ENCODE measurements around the gene KCNG2. TPM values are rescaled to one million over a fixed set of nuclear protein-coding genes. Genes with fewer than 3 reads are reported as not detected.

KCNG2 gene
- total RNA-seq, 4 donors from 2014 or later, result 0.27 TPM; not detected in 3

- no peaks in the 10 kb centered on the region for H3K9me3 ChIP-seq
- H3K4me1 ChIP-seq, result no peaks in the 10 kb centered on the region
- no peak for TF ChIP-seq POLR2AphosphoS5 (IDR thresholded peaks at IDR 0.05)
- no peak for TF ChIP-seq POLR2A (IDR thresholded peaks at IDR 0.05)
- TF ChIP-seq, protein P1, sequence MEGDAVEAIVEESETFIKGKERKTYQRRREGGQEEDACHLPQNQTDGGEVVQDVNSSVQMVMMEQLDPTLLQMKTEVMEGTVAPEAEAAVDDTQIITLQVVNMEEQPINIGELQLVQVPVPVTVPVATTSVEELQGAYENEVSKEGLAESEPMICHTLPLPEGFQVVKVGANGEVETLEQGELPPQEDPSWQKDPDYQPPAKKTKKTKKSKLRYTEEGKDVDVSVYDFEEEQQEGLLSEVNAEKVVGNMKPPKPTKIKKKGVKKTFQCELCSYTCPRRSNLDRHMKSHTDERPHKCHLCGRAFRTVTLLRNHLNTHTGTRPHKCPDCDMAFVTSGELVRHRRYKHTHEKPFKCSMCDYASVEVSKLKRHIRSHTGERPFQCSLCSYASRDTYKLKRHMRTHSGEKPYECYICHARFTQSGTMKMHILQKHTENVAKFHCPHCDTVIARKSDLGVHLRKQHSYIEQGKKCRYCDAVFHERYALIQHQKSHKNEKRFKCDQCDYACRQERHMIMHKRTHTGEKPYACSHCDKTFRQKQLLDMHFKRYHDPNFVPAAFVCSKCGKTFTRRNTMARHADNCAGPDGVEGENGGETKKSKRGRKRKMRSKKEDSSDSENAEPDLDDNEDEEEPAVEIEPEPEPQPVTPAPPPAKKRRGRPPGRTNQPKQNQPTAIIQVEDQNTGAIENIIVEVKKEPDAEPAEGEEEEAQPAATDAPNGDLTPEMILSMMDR (IDR thresholded peaks at IDR 0.05), result no peak
- no peak for TF ChIP-seq EP300 (IDR thresholded peaks at IDR 0.05)
- WGBS, 2 donors (ENCODE audit: low coverage in 1 of 2), result 48% methylated on average over 4 of the region's 33 CpGs; no CpG with 5 or more reads in 1 of the 2 donors
- H3K36me3 ChIP-seq, result no peaks in the 10 kb centered on the region
- H3K27me3 ChIP-seq, result peaks cover 57% of the 10 kb centered on the region
- no peak overlapping the region for H3K27ac ChIP-seq
- no peak overlapping the region for H3K4me3 ChIP-seq
- no peak for ATAC-seq
Observed at GRCh38 chr18:79871481-79872091, 73.8 kb downstream of the KCNG2 start.

- no peak for ATAC-seq
- WGBS, 2 donors (ENCODE audit: low coverage in 1 of 2), result 28 to 61% methylated on average over 11 to 19 of the region's 36 CpGs
- Histone ChIP-seq H3K4me3 (no peak overlapping the region), H3K4me1 (no peaks in the 10 kb centered on the region), H3K27me3 (peaks cover 68% of the 10 kb centered on the region), H3K27ac (no peak overlapping the region), H3K36me3 (no peaks in the 10 kb centered on the region), H3K9me3 (no peaks in the 10 kb centered on the region)
- TF ChIP-seq POLR2A (IDR thresholded peaks at IDR 0.05), result no peak
- TF ChIP-seq, protein P1 (IDR thresholded peaks at IDR 0.05), result no peak
Observed at GRCh38 chr18:79872527-79873444, 75.0 kb downstream of the KCNG2 start.

GRCh38 chr18:79873449-79874110 is 75.8 kb downstream of the KCNG2 start:
- Histone ChIP-seq H3K27ac (no peak overlapping the region), H3K36me3 (no peaks in the 10 kb centered on the region), H3K27me3 (peaks cover 76% of the 10 kb centered on the region), H3K4me1 (no peaks in the 10 kb centered on the region), H3K9me3 (no peaks in the 10 kb centered on the region), H3K4me3 (no peak overlapping the region)
- no peak for TF ChIP-seq EP300 (IDR thresholded peaks at IDR 0.05)
- TF ChIP-seq POLR2A (IDR thresholded peaks at IDR 0.05), result no peak
- TF ChIP-seq POLR2AphosphoS5 (IDR thresholded peaks at IDR 0.05), result no peak
- TF ChIP-seq, protein P1 (IDR thresholded peaks at IDR 0.05), result no peak
- no peak for ATAC-seq
- 45% methylated on average over 2 of the region's 34 CpGs; no CpG with 5 or more reads in 1 of the 2 donors for WGBS, 2 donors (ENCODE audit: low coverage in 1 of 2)

DNA sequence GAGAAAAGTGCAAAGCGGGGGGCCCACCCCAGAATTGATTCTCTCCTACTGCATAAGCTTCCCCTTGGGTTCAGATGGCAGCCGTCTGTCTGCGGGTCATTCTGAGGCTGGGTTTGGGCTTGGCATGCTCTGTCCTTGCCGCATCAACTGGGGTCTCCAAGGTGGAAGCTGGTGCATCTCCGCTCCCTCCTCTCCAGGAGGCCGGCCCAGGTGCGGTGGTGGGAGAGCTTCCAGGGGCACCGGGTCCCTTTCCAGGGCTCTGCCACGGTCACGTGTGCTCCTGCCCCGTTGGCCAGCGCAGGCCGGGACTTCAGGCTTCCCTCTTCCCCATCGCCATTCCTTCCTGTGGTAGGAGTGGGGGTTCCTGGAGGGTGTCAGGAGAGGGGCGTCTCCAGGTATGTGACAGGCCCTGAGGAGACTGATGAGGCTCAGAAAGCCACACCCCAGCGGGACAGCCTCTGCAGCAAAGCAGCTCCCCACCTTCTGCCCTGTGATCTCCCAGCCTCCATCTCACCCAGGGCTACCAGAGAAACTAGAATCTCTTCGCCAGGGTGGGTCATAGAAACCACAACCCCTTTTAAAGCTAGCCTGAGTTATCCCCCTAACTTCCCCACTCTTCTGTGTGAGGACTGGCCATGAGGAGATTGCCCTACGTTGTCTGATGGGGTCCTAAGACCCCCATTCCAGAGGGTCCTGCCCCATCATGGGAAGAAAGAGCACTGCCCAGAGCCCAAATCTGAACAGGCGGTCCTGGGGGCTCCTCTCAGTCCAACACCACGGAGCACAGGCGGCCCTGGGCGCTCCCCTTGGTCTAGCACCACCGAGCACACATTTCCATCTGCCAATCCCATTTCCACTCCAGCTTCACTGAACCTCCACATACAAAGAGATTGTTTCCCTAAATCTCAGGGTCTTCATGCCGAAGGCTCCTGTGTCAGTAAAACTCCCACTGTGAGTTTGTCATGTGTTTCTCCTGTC is 77.1 kb downstream of the KCNG2 start:
- ATAC-seq, result no peak
- Histone ChIP-seq H3K4me3 (no peak overlapping the region), H3K36me3 (no peaks in the 10 kb centered on the region), H3K9me3 (peaks cover 0 to 5% (median 0%) of the 10 kb centered on the region in 3 donors), H3K27me3 (peaks cover 76% of the 10 kb centered on the region), H3K27ac (no peak overlapping the region), H3K4me1 (no peaks in the 10 kb centered on the region)
- TF ChIP-seq EP300 (IDR thresholded peaks at IDR 0.05) (no peak), POLR2AphosphoS5 (IDR thresholded peaks at IDR 0.05) (no peak), POLR2A (IDR thresholded peaks at IDR 0.05) (no peak)
- TF ChIP-seq, protein P1 (IDR thresholded peaks at IDR 0.05), result no peak
- WGBS, 2 donors (ENCODE audit: low coverage in 1 of 2), result 88 to 100% methylated on average over 5 to 8 of the region's 24 CpGs

Data from gastroesophageal sphincter (tissue), 4 donors.